MCF 10A (cell line): ENCODE results near the gene UQCRHL. TPM values are rescaled to one million over a fixed set of nuclear protein-coding genes. Genes with fewer than 3 reads are reported as not detected.
A peak's percentile ranks its signal among the peaks of the same experiment; 100 is the strongest.

Experiments used
- BruUV-seq: library from RNA; stranded (reverse); fragments of 400-500 nt; replicated peaks from 2 replicates; lab custom pipeline; 2021; lab: Mats Ljungman, UMichigan
- CTCF ChIA-PET: fragments of 300-600 bp; sonication (Branson Sonifier 250); formaldehyde crosslinking; extraction: SDS; loops from one replicate; lab custom pipeline; 2021; ENCODE audit warnings: antibody characterized with exemption, inconsistent platforms; lab: Yijun Ruan, JAX
- POLR2A ChIA-PET: fragments of 300-600, 350-650 bp; sonication (Branson Sonifier 250); formaldehyde crosslinking; extraction: SDS; loops from one replicate; lab custom pipeline; 2020; ENCODE audit warnings: antibody characterized with exemption, inconsistent platforms; lab: Yijun Ruan, JAX
- DNase-seq: peaks from one replicate; pipeline ENCODE4 v3.0.0-alpha.2; 2018; ENCODE audit not compliant: unreplicated experiment
- H3K27ac Mint-ChIP-seq: one replicate; pipeline ENCODE4 v1.8.0; 2022; ENCODE audit warnings: mild to moderate bottlenecking, low read depth, mixed read lengths; ENCODE audit not compliant: unreplicated experiment
- H3K27me3 Mint-ChIP-seq: one replicate; pipeline ENCODE4 v1.8.0; 2022; ENCODE audit warnings: mixed read lengths; ENCODE audit not compliant: insufficient read depth, unreplicated experiment
- H3K36me3 Mint-ChIP-seq: one replicate; pipeline ENCODE4 v1.8.0; 2022; ENCODE audit warnings: mild to moderate bottlenecking, moderate library complexity, mixed read lengths; ENCODE audit not compliant: insufficient read depth, unreplicated experiment
- H3K4me1 Mint-ChIP-seq: one replicate; pipeline ENCODE4 v1.8.0; 2022; ENCODE audit warnings: mixed read lengths; ENCODE audit not compliant: insufficient read depth, unreplicated experiment
- H3K4me3 Mint-ChIP-seq: one replicate; pipeline ENCODE4 v1.8.0; 2022; ENCODE audit warnings: mild to moderate bottlenecking, moderate library complexity, mixed read lengths; ENCODE audit not compliant: unreplicated experiment
- H3K9me3 Mint-ChIP-seq: one replicate; pipeline ENCODE4 v1.8.0; 2022; ENCODE audit warnings: mixed read lengths; ENCODE audit not compliant: unreplicated experiment
- intact Hi-C: fragments of 100-400 bp; cut with micrococcal nuclease; formaldehyde crosslinking; loops from 2 replicates; pipeline ENCODE4 v1.14.1; 2022
- total RNA-seq: library from RNA; stranded (reverse); gene quantifications from 2 replicates; pipeline ENCODE4 v1.2.3, GENCODE V29; 2022
- TF ChIP-seq, protein P1 (sequence below): fragments of 200-600 bp; IDR thresholded peaks from one replicate; pipeline ENCODE4 v1.8.0; 2022; ENCODE audit warnings: antibody characterized with exemption, mild to moderate bottlenecking; ENCODE audit not compliant: unreplicated experiment

Gene UQCRHL
- total RNA-seq, 1 experiment from 2014 or later = 1.1 TPM

- TF ChIP-seq, protein P1, sequence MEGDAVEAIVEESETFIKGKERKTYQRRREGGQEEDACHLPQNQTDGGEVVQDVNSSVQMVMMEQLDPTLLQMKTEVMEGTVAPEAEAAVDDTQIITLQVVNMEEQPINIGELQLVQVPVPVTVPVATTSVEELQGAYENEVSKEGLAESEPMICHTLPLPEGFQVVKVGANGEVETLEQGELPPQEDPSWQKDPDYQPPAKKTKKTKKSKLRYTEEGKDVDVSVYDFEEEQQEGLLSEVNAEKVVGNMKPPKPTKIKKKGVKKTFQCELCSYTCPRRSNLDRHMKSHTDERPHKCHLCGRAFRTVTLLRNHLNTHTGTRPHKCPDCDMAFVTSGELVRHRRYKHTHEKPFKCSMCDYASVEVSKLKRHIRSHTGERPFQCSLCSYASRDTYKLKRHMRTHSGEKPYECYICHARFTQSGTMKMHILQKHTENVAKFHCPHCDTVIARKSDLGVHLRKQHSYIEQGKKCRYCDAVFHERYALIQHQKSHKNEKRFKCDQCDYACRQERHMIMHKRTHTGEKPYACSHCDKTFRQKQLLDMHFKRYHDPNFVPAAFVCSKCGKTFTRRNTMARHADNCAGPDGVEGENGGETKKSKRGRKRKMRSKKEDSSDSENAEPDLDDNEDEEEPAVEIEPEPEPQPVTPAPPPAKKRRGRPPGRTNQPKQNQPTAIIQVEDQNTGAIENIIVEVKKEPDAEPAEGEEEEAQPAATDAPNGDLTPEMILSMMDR = no peak
- Mint-ChIP-seq H3K4me1 (peaks cover 23% of the 10 kb centered on the region), H3K36me3 (peaks cover 6% of the 10 kb centered on the region), H3K9me3 (no peaks in the 10 kb centered on the region), H3K27me3 (no peaks in the 10 kb centered on the region), H3K27ac (peak overlapping the region; percentile 97), H3K4me3 (peak overlapping the region; percentile 82)
- BruUV-seq = no TSS peak
- ChIA-PET POLR2A (interaction anchor here (0.6 to 9.0 kb wide), 23 partner anchors 10 to 132 kb away, joined by 3 to 283 read pairs (median 6); no protein-coding TSS in a partner anchor), CTCF (interaction anchor here (0.5 to 1.8 kb wide), 4 partner anchors 15 to 107 kb away, joined by 3 to 7 read pairs (median 5); no protein-coding TSS in a partner anchor)
- DNase-seq = peak; percentile 21
- intact Hi-C loops = loop anchor here (2.0 kb wide), 1 partner anchor 97 kb away; no protein-coding TSS in a partner anchor
These were observed 44.0 kb upstream of the UQCRHL start for GRCh38 chr1:15851210-15852035.

DNA sequence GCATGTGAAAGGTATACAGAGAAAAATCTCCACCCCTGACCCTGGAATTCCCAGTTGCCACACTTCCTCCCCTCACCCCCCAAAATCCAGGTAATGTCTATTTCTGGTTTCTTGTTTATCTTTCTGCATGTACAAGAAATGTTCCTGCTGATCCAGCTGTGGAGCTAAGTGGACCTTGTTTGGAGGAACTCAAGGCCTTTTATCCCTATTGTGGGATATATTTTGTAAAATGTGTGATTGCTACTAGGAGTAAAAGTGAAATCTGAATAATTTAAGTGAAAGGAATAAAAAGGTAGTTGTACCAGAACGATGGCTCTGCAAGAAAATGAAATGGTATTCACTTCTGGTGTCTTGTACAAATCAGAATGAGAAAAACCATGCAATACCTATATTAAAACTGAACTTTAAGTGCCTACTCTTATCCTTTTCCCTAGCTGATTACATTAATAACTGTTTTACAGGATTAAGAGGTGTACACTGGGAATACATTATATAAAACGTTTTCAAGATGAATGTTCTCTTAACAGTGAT, 43.1 kb upstream of the UQCRHL start:
- H3K27me3 Mint-ChIP-seq = no peaks in the 10 kb centered on the region
- POLR2A ChIA-PET = interaction anchor here (0.6 to 9.0 kb wide), 31 partner anchors 9 to 1053 kb away, joined by 3 to 283 read pairs (median 6); partner anchors contain the start of genes CPLANE2 and ZBTB17
- no peaks in the 10 kb centered on the region for H3K9me3 Mint-ChIP-seq
- H3K36me3 Mint-ChIP-seq = peaks cover 6% of the 10 kb centered on the region
- intact Hi-C loops = loop anchor here (2.0 kb wide), 1 partner anchor 98 kb away; no protein-coding TSS in a partner anchor
- TF ChIP-seq, protein P1 = no peak
- peak overlapping the region; percentile 82 for H3K4me3 Mint-ChIP-seq
- peak; percentile 49 for DNase-seq
- BruUV-seq = no TSS peak
- CTCF ChIA-PET = interaction anchor here (0.7 to 1.2 kb wide), 2 partner anchors 11 to 29 kb away, joined by 3 to 4 read pairs; no protein-coding TSS in a partner anchor
- H3K27ac Mint-ChIP-seq = peak overlapping the region; percentile 97
- peaks cover 23% of the 10 kb centered on the region for H3K4me1 Mint-ChIP-seq

- ChIA-PET CTCF (interaction anchor here (0.6 to 1.2 kb wide), 4 partner anchors 12 to 514 kb away, joined by 3 to 4 read pairs (median 3); no protein-coding TSS in a partner anchor), POLR2A (interaction anchor here (0.6 to 9.0 kb wide), 46 partner anchors 8 to 1054 kb away, joined by 3 to 283 read pairs (median 6); partner anchors contain the start of genes CPLANE2, DDI2 and ZBTB17)
- peak overlapping the region; percentile 97 for H3K27ac Mint-ChIP-seq
- H3K9me3 Mint-ChIP-seq = no peaks in the 10 kb centered on the region
- peaks cover 23% of the 10 kb centered on the region for H3K4me1 Mint-ChIP-seq
- peaks cover 6% of the 10 kb centered on the region for H3K36me3 Mint-ChIP-seq
- TF ChIP-seq, protein P1 = no peak
- no TSS peak for BruUV-seq
- intact Hi-C loops = loop anchor here (1.0 to 5.0 kb wide), 5 partner anchors 35 to 99 kb away; no protein-coding TSS in a partner anchor
- peak; percentile 73 for DNase-seq
- H3K4me3 Mint-ChIP-seq = peak overlapping the region; percentile 82
- H3K27me3 Mint-ChIP-seq = no peaks in the 10 kb centered on the region
These were observed 42.4 kb upstream of the UQCRHL start for GRCh38 chr1:15849775-15850324.
